Astrocyte of the hippocampus (primary cell): ENCODE results near the gene TIMP1.
A peak's percentile ranks its signal among the peaks of the same experiment; 100 is the strongest.
"Not testable (repeated sequence)": the region's sequence is repeated elsewhere in the genome, so short reads cannot be mapped to it uniquely, and the experiment has no call there.

ENCODE experiments used
- DNase-seq: peaks from one replicate; pipeline ENCODE4 v3.0.0; 2011; ENCODE audit warnings: low read depth, low spot score

Gene TIMP1

GRCh38 chrX:47603125-47603524 lies 20.9 kb downstream of the TIMP1 start:
- not testable (repeated sequence) for DNase-seq

GRCh38 chrX:47605024-47605423 lies 22.8 kb downstream of the TIMP1 start:
- DNase-seq = no peak

DNA sequence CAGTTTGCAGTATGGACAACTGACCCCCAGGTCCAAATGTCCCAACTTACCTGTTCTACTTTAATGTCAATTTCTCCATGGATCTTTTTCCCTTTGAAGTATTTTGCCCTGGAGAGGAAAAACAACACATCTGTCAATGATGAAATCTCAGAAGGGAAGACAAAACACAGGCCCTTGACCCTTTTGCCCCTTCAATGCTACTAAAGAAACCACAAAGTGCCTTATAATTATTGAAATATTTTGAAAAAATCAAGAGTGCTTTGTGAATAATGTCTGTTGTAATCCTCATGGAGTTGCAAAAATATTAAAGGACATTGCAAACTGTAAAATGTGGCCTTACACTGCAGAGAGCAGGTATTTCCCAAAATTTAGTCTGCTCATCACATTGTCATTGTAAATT lies 24.9 kb downstream of the TIMP1 start:
- DNase-seq = no peak

- no peak for DNase-seq
Measured at GRCh38 chrX:47608130-47608810, 26.0 kb downstream of the TIMP1 start.

- no peak for DNase-seq
Measured at GRCh38 chrX:47610511-47610910, 28.3 kb downstream of the TIMP1 start.

- DNase-seq = no peak
Measured at GRCh38 chrX:47611489-47611888, 29.3 kb downstream of the TIMP1 start.

DNA sequence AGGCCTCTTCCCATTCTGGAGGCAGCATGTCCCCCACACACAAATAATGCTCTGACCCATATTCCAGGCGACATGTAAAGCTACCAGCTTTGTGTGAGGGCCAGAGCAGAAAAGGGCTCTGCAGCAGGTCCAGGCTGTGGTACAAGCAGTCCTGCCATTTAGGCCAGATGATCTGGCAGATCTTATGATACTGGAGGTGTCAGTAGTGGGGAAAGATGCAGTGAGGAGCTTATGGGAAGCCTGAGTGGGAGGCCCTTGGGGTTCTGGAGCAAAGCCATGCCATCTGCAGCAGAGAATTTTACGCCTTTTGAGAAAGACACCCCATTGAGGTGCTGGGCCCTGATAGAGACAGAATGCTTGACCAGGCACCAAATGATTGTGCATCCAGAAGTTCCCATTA lies 29.7 kb downstream of the TIMP1 start:
- DNase-seq = no peak

DNA sequence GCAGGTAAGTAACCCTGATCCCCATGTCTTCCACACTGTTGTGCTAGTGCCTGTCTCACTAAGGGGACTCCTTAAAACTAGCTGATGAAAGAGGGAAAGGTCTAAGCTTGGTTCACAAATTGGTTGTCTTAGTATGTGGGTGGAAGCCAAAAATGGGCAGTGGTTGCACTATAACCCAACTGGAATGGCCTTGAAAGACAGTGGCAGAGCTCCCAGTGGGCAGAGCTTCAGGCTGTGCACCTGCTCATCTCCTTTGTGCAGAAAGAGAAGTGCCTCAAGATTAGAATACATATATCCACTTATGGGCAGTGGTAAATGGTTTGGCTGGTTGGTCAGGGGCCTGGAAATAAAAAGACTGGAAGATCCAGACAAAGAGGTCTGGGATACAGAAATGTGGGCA lies 30.2 kb downstream of the TIMP1 start:
- no peak for DNase-seq

GRCh38 chrX:47613082-47613481 lies 30.8 kb downstream of the TIMP1 start:
- no peak for DNase-seq

- DNase-seq = no peak
Measured at GRCh38 chrX:47614618-47615017, 32.4 kb downstream of the TIMP1 start.

- no peak for DNase-seq
Measured at GRCh38 chrX:47618923-47619485, 36.8 kb downstream of the TIMP1 start.

DNA sequence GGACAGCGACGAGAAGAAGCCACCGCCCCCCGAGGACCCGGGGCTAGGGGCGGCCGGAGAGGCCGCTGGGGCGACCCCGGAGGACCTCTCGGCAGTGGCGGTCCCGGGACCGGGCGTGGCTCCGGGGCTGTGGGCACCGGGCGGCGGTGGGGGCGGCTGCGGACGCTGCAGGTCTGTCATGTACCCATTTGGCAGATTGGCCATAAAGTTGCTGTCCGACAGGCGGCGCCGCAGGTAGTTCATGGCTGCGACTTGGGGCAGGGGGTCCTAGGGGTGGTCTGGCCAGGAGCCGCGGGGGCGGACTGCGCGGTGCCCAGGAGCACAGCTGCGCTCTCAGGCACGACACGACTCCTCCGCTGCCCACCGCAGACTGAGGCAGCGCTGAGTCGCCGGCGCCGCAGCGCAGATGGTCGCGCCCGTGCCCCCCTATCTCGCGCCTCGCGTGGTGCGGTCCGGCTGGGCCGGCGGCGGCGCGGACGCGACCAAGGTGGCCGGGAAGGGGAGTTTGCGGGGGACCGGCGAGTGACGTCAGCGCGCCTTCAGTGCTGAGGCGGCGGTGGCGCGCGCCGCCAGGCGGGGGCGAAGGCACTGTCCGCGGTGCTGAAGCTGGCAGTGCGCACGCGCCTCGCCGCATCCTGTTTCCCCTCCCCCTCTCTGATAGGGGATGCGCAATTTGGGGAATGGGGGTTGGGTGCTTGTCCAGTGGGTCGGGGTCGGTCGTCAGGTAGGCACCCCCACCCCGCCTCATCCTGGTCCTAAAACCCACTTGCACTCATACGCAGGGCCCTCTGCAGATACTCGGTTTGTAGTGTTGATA lies 37.5 kb downstream of the TIMP1 start, which contains the start of gene SYN1:
Gene SYN1 (minus strand): TSS at position 372 of the 817 bp plus-strand sequence. CDS start 129 bp downstream, at position 243.
- peak; percentile 92 for DNase-seq

DNA sequence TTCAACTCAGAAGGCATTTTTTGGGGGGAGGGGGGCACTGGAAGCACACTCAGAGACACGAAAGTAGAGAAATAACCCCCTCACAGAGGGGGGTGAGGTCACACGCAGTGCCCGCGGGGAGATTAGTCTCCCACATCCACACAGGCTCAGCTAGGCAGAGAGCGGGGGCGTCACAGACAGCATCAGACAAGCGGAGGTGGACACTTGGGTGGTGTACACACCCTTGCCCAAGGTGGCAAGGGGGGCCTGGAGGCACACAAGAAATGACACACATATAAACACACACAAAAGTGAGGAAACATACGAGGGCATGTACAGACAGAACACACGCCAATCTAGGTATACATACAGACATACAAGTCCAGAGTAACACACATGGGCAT lies 38.1 kb downstream of the TIMP1 start:
- DNase-seq = no peak

- DNase-seq = no peak
Measured at GRCh38 chrX:47621851-47622250, 39.6 kb downstream of the TIMP1 start.

GRCh38 chrX:47623540-47624027 lies 41.3 kb downstream of the TIMP1 start:
- DNase-seq = peak; percentile 83

DNA sequence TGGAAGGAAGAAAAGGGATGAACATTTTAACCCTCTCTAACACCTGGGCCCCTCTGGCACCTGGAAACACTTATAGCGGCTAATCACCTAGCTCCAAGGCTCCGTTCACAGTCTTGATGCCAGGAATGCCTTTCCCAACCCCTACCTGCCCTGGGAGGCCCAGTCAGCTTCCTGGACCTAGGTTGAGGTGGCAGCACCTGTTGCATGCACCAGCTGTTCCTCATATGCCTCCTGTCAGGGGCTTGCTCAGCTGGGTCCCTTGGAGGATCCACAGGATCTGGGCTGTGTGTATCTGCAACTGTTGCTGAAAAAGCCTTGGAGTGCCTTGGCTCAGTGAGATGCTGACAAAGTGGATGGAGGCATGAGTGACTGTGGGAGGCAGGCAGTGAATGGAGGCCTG lies 43.1 kb downstream of the TIMP1 start:
- DNase-seq = no peak

- no peak for DNase-seq
Measured at GRCh38 chrX:47628982-47629381, 46.7 kb downstream of the TIMP1 start.

DNA sequence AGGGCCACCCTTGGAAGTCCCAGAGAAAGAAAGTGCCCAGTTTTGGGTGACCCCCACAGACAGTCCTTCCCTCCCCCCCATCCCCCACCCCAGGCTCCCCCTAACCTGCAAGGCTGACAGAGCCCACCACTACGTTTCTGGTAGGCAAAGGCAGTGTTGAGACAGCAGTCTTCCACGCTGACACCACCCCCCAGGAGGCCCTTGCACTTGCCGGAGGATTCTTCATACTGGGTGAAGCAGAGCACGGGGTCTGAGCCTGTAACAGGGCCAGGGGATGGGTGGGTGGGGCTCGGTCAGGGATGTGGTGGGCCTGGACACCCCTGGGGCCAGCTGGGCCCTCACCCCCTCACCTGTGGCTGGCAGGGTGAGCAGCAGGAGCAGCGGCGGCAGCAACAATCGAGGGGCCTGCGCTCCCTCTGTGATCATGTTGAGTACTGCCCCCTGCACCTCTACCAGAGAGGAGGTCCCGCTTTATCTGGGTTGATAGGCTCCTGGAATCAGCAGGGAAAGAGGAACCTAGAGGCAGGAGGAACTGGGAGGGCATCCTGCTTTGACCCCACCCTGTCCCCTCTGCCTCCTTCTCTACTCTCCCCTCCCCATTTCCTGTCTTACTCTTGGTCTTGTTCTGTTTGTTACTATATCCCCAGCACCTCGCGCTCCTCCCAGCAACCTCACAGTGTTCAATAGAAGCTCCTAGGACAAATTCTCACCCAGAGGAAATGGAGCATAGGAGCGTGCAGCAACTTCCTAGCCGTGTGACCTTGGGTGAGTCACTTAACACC lies 47.4 kb downstream of the TIMP1 start, which contains the start of gene CFP:
Gene CFP (minus strand): TSS at position 512 of the 782 bp plus-strand sequence. CDS start 86 bp downstream, at position 426.
- DNase-seq = no peak

DNA sequence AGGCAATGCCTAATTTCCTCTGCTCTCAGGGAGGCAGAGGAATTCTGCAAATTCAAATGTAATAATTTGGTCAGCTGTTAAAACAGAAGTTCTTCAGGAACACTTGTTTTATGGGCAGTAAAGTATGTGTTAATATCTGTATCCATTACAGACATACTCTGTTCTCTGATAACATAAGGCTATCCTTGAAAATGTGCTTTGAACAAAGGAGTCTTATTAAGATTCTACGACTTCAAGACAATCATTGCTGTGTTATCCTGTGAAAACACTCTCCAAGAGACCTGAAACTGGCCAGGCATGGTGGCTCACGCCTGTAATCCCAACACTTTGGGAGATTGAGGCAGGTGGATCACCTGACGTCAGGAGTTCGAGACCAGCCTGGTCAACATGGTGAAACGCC lies 49.4 kb downstream of the TIMP1 start:
- no peak for DNase-seq

GRCh38 chrX:47632666-47633065 lies 50.4 kb downstream of the TIMP1 start:
- no peak for DNase-seq

DNA sequence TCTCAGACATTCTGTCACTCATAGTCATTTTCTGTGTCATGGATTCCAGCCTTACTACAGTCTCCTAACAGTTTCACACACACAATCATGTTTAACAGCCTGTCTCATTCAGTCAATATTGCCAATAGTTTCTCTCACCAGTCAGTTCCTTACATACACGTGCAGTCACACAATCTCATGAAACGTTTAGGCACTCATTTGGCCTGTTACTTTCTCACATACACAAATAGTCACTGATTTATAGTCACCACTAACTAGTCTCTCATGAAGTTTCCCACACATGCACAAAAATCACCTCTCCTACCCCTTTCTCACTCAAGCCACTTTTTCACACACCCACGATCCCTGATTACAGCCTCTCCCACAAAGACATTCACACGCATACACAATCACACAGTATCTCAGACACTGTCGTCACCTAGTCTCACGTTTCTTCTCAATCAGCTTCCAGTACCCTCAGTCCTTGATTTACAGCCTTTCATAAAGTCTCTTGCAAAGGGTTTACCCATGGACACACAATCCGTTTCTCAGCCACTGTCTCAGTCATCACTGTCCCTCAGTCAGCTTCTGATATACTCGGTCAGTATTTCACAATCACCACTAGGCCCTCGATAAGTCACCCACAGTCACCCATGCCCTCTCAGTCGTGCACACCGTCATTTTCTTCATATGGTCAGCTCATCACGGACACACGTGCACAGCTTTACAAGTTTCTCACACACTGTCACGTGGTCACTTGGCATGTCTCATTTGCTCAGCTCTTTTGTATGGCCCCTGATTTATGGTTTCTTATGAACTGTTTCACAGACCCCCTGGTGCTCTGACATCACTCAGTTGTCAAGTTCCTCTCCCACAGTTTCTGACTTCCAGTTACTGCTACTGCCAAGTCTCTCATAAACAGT lies 51.7 kb downstream of the TIMP1 start:
- DNase-seq = no peak
